HG03066 (cell line): ENCODE results near the gene TYW1.
"Not testable (repeated sequence)": the region's sequence is repeated elsewhere in the genome, so short reads cannot be mapped to it uniquely, and the experiment has no call there.

Source experiments
- ATAC-seq: cut with Tn5 transposase; IDR thresholded peaks from one replicate; pipeline ENCODE4 v1.9.1; 2021; ENCODE audit warnings: low read depth; ENCODE audit not compliant: unreplicated experiment

Gene TYW1

DNA sequence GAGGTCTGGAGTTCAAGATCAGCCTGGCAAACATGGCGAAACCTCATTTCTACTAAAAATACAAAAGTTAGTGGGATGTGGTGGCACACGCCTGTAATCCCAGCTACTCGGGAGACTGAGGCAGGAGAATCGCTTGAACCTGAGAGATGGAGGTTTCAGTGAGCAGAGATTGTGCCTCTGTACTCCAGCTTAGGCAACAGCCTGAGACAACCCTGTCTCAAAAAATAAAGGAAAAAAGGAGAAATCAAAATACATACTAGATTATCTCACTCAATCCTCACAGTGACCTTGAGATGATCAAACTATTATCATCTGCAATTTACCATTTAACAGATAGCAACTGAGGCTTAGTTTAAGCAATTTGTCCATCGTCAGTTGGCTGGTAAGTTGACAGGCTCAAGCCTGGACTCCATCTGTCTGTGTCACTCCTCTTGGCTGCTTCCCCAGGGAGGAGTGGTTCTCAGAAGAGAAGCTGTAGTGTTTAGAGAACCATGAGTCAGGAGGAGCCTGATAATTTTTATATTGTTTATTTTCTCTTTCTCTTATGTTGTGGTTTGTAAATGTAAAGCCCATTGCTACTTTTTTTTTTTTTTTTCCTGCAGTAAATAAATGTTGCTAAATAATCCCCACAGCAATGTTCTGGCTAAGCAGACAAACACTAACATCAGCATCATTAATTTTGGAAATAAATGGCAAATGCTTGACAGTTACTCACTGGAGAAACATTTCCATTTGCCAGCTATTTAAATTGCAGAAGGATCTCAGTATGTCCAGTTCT, 46.3 kb downstream of the TYW1 start:
- not testable (repeated sequence) for ATAC-seq

DNA sequence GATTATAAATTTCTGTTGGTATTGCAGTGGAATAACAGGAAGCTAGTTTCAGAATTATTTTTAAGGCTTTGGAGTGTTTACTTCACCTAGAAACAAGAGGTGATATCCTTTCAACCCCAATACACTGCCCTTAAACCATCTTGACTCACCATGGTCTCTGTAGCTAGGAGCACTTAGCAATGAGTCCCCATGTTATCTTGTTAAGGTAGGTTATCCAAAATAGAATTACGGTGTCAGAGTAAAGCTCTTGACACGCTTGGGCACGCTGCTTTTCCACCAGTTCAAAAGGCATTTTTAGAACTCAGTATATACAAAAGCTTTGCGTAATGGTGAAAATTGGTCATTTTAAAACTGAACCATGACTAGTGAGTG, 46.9 kb downstream of the TYW1 start:
- ATAC-seq = not testable (repeated sequence)

DNA sequence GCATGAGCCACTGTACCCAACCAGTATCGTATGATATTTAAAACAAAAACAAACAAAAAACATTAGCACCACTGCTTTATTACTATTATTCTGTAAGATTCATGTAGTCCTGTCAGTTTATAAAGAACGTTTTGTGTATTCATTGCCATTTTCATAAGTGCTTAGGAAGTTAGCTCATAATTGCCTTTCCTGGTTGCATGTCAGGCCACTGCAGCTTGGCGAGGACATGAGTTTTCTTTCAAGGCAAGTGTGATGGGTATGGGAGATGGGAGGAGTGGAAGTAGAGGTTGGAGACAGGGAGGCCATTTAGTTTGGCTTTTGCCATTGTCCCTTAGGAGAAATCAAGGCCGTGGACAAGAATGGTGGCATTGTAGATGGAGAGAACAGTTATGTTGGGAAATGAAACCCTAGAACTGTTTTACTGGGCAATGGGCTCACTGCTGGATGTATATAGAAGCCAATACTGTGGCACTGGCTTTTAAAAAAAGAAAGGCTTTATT, 48.9 kb downstream of the TYW1 start:
- ATAC-seq = no peak

DNA sequence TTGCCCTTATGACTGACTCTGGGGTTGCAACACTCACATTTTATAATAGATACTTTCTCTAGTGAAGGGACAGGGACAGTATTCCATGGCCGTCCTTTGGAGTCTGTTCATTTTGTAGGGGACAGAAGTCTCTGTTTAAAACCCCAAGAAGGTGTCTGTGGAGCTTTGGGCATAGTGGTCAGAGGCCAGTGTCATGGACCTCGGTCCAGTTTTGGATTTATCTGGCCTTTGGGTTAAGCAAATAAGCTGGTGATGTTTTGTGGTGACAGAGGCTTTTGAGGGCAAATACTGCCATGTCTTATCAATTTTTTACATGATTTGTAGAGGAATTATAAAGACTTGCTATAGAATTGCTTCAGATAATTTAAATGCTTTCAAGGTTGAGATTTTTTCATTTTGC, 50.2 kb downstream of the TYW1 start:
- not testable (repeated sequence) for ATAC-seq

DNA sequence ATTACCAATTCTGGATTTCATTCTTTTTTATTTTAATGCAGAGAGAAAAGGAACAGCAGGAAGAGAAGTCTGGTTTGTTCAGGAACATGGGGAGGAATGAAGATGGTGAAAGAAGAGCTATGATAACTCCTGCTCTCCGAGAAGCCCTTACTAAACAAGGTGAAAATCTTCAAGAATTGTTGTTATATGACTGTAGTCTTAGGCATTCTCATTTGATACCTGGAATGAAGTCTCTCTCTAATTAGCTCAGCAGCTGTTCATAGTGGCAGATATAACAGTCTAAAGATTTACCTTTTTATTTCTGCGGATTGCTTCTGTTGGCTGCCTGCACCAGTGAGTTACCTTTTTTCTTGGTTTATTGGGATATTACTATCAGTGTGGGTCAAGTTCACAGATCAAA, 53.3 kb downstream of the TYW1 start:
- not testable (repeated sequence) for ATAC-seq

DNA sequence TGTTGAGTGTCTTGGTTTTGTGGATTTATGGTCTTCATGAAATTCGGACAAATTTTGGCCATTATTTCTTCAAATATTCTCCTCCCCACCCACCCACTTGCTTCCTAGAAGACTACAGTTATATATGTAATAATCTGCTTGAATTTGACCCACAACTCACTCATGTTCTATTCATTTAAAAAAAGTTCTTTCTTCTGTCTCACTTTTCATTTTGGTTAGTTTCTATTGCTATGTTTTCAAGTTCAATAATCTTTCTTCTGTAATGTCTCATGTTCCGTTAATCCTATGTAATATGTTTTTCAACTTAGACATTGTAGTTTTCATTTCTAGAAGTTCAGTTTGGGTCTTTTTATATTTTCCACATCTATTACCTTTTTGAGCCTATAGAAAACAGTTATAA, 55.5 kb downstream of the TYW1 start:
- ATAC-seq = not testable (repeated sequence)

DNA sequence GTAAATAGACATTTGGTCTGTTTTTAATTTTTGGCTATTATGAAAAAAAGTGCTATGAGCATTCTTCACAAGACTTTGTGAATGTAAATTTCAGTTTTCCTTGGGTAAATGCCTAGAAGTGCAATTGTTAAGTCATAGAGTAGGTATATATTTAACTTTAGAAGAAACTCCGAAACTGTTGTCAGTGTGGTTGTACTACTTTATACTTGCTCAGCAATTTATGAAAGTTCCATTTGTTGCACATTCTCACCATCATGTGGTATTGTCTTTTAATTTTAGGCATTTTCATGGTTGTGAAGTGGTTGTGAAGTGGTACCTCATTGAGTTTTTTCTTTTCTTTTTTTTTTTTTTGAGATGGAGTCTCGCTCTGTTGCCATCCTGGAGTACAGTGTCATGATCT, 60.0 kb downstream of the TYW1 start:
- ATAC-seq = no peak

DNA sequence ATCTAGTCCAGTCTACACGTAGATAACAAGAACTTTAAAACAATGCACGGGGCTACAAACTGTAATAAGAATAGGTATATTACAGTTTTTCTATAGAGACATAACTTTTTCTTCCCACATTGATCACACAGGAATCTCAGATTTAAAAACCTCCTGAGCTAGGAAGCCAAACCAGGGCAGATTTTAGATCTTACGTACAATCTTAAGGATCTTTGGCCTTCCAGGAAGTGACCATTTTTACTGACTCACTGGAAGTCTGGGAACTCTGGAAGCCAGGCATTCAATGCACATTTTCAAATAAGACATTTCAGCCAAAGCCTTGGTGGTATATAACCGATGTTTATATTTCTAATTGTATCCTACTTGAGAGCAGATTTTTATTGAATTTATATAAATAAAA, 64.7 kb downstream of the TYW1 start:
- ATAC-seq = not testable (repeated sequence)

DNA sequence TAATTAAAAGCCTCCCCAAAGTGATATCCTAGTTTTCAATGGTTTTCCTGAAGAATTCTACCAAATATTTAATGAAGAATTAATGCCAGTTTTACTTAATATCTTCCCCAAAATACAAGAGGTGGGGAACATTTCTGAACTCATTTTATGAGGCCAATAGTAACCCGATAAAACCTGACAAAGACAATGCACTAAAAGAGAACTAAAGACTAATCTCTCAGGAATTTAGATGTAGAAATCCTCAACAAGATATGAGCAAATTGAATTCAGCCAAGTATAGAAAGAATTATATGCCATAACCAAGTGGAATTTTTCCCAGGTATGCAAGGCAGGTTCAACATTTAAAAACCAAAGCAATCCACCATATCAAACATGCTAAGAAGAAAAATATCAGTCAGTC, 66.2 kb downstream of the TYW1 start:
- not testable (repeated sequence) for ATAC-seq

DNA sequence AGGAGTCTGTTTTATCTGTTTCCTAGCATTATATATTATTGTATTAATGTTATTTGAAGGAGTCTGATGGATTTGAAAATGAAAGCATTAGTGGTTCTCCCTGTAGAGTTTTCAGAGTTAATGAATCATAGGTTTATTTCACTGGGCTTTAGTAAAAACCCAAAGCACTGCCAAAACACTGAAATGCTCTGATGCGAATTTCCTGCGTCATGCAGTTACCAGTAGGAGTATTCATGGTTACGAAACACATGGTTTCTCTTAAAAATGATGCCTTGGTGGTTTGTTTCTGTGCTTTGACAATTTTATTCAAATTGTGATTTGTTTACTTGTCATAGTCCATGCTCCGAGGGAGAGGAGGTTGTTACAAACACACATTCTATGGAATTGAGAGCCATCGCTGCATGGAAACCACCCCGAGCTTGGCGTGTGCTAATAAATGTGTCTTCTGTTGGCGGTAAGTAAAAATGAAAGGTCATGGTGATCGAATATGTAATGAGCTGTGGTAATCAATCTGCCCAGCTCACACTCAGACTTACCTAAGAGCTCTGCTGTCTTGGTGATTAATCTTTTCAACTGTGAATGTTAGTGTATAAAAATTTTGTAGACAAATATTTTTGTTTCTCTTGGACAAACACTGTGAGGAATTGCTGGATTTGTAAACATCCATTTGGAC, 70.5 kb downstream of the TYW1 start:
- not testable (repeated sequence) for ATAC-seq

DNA sequence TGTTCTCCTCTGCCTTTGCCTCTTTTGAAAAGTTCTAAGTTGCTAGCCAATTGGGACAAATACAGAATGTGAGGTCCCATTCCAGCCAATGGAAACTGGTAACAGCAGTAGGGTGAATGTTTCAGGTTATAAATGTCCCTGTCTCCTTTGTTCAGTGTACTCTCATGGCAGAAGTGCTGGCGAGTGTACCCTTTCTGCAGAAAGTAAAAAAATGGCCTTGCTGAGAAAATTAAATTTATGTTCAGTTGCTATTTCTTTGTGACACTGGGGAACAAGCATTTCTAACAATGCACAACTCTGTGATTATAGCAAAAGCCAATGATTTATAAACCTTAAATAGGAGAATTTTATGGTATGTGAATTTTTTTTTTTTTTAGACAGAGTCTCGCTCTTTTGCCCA, 79.5 kb downstream of the TYW1 start:
- not testable (repeated sequence) for ATAC-seq

DNA sequence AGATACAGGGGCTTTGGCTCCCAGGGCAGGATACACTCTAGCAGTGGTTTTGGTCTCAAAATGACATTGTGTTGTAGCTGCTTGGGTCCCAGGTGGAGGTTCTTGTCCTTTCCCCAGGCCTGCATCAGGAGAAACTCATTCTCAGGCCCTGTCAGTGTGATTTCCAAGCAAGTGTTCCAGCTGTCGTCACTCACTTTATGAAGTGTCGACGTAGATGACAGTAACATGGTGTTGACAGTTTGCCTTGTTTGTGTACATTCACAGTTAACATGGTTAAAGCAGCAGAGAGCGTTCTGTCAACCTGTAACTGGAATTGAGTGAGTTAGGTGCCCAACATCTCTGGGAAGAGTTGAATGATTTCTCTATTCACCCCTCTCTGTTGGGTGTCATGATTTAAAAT, 86.2 kb downstream of the TYW1 start:
- ATAC-seq = not testable (repeated sequence)

DNA sequence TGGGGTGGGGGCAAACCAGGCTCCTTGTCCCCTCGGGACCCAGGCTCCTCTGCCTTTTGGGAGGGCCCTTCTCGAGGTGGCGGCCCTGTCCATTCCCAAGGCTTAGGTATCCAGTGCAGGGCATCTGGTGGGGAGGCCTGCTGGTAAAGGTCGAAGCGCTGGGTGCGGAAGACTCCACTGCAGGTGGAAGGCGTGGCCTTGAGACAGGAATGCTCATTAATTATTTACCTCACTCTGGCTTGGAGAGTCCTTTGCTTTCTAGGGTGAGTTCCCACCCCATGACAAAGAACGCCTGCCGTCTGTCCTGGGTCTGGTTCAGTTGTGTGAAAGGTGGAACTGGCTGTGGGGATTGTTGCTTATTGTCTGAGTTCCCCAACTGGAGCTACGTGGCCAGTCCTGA, 92.6 kb downstream of the TYW1 start:
- not testable (repeated sequence) for ATAC-seq

DNA sequence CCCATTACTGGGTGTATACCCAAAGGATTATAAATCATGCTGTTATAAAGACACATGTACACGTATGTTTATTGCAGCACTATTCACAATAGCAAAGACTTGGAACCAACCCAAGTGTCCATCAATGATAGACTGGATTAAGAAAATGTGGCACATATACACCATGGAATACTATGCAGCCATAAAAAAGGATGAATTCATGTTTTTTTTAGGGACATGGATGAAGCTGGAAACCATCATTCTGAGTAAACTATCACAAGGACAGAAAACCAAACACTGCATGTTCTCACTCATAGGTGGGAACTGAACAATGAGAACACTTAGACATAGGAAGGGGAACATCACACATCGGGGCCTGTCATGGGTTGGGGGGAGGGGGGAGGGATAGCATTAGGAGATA, 94.4 kb downstream of the TYW1 start:
- not testable (repeated sequence) for ATAC-seq

DNA sequence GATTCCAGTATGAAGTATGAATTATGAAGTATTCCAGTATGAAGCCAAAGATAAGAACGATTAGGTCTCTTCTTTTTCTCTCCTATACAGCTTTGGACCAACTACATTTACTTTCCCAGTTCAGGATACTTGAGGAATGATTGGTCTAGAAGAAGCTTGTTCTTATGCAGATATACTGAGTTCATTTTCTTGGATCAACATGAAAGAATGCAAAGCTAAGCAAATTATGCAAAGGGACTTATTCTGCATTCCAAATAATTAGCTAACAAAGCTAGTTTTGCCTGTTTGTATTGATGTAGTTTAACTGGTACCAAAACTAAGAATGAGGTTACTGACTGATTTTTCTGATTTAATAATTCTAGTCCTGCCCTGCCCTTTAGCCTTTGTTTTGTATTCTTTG, 101.4 kb downstream of the TYW1 start:
- ATAC-seq = not testable (repeated sequence)

DNA sequence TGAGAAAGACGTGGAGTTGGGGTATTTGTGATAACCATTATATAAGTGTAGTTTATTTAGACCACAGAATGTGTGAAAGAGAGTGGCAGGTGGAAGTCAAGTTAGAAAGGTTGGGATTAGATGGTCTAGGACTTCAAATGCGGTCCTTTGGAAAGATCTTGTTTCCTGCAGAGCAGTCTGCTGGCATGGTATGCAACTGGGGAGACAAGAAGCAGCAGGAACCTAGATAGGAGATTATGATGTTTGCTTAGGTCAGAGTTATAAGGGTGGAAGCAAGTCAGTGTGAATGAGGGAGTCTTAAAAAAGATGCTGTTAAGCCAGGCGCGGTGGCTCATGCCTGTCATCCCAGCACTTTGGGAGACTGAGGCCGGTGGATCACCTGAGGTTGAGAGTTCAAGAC, 102.8 kb downstream of the TYW1 start:
- not testable (repeated sequence) for ATAC-seq

DNA sequence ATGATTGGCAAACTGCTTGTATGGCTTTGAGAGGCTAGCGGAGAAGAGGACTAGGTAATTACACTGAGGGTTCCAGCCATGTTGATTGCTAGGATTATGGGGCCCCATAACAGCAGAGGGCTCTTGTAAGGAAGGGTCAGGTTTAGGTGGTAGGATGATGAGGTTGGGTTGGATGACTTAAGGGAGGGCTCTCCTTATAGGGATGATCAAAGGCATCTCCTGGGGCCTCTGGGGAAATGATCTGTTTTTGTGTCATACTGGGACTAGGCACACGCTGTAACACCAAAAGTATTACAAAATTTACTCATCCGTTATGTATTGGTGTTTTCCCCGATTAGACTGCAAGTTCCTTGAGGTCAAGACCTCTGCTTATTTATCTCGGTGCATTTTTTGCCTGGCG, 103.4 kb downstream of the TYW1 start:
- not testable (repeated sequence) for ATAC-seq

DNA sequence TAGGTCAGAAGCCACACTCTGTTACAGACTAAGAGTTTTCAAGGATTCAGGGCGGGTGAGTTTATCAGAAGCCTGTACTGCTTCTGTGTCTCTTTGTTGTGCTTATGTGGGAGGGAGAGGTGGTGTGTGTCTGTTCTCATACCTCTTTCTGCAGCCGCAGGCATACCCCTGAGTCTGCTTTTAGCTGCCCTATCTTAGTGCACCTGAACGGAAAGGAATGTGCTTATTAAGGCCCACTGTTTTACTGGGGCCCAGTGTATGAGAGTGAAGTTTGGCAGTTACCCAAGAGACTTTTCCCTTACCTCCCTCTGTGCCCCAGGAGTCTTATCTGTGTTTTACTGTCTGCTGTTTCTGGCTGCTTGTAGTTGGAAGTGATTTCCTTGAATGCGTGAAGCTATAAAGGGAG, 104.3 kb downstream of the TYW1 start:
- no peak for ATAC-seq

DNA sequence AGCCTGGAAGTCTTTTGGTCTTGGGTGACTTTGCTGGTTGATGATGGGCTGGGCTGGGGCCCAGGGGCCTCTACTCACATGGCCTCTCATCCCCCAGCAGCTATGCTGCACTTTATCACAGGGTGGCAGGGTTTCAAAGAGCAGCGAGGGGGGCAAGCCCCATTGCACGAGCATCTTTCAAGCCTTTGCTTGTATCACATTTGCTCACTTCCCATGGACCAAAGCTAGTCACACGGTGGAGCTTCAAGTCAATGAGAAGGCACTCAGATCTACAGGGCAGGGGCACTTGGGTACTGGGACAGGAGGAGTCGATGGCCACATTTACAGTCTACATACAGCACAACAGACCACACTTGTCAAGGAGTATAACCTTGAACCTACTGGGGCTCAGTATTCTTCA, 108.3 kb downstream of the TYW1 start:
- not testable (repeated sequence) for ATAC-seq

DNA sequence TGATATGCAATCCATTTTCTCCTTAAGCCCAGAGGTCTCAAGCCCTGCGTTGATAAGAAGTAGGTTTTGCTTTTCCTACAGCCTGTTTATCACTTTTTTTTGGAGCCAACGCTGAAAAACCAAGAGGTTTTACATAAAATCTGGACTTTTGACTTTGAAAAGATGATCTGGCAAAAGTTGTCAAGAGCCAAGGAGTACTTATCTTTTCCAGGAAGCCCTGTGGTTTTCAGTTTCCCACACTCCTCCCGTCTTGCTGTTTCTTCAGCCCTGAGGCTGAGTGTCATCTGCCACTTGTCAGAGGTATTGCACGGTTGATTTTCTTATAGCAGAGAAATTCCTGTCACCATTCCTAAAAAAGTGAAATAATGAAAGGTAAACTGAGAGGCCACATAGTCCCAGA, 108.7 kb downstream of the TYW1 start:
- no peak for ATAC-seq

DNA sequence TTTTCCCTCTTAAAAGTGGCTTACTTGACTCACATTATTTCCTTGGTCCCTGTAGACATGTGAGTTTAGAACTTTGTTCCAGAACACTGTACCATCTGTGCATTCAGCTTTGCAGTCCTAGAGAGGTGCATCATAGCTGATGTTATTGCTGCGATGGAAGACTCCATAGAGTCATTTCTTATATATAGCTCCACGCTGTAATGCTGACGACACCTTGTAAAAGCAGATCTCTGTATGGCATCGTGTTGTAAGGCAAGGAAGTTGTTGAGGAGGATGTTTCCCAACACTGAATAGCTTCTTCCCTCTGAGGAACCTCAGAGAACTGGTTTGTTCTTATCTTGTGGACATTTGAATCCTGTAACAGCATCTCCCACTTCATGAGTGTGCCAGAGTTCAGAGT, 109.6 kb downstream of the TYW1 start:
- ATAC-seq = not testable (repeated sequence)

DNA sequence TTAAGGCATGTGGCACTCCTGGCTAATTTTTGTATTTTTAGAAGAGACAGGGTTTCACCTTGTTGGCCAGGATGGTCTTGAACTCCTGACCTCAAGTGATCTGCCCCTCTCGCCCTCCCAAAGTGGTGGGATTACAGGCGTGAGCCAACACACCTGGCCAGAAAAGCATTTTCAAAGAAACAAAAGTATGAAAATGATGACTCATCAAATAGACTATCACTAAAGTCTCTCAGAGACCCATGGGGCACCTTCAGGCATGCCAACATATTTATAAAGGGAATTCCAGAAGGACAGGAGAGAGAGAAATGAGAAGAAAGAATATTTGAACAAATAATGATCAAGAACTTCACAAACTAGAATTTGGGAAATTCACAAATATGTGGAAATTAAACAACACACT, 114.7 kb downstream of the TYW1 start:
- not testable (repeated sequence) for ATAC-seq
